GM18507 (cell line): ENCODE data around the gene SERINC4.

Source experiments
- DNase-seq: peaks from one replicate; pipeline ENCODE4 v3.0.0; 2011; ENCODE audit warnings: low read depth; ENCODE audit not compliant: insufficient read length; ENCODE audit errors: extremely low spot score
- FAIRE-seq: peaks from 2 replicates; lab custom pipeline; 2011; peaks lifted over from hg19 to GRCh38; lab: Jason Lieb, UNC

SERINC4 gene

DNA sequence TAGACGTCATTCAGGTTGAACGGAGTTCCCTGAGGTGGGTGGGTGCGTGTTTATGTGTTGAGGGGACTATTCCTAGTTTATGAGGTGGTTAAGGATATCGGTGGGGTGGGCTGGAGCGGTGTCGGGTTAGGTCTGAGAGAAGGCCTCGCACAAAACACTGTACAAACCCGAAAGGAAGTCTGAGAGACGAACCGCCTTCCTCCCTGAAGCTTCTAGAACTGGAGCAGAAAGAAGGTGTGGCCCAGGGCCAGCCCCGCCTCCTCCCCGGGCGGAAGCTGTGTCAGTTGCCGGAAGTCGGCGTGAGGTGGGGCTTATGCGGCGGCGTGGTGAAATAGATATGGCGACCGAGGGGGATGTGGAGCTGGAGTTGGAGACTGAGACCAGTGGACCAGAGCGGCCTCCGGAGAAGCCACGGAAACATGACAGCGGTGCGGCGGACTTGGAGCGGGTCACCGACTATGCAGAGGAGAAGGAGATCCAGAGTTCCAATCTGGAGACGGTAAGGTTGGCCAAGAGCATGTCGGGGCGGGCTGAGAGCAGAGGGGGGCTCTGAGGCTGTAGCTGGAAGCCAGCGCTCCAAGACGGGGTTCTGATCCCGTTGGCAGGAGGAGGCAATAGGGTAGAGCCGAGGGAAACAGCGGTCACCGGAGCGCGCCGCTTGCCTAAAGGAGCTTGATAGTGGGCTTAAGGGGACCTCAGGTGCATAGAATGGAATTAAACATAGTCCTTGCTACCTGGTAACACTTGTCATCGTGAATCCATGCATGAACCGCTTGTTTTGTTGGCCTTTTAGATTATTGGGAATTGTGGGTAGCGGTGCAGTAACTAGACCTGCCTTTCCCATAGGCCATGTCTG, 494 bp upstream of the SERINC4 start, which contains the start of gene HYPK:
Gene HYPK (plus strand): TSS at position 314 of the 856 bp plus-strand sequence. CDS start 24 bp downstream, at position 338.
- DNase-seq, result peak; percentile 76
- peak; percentile 90 for FAIRE-seq

DNA sequence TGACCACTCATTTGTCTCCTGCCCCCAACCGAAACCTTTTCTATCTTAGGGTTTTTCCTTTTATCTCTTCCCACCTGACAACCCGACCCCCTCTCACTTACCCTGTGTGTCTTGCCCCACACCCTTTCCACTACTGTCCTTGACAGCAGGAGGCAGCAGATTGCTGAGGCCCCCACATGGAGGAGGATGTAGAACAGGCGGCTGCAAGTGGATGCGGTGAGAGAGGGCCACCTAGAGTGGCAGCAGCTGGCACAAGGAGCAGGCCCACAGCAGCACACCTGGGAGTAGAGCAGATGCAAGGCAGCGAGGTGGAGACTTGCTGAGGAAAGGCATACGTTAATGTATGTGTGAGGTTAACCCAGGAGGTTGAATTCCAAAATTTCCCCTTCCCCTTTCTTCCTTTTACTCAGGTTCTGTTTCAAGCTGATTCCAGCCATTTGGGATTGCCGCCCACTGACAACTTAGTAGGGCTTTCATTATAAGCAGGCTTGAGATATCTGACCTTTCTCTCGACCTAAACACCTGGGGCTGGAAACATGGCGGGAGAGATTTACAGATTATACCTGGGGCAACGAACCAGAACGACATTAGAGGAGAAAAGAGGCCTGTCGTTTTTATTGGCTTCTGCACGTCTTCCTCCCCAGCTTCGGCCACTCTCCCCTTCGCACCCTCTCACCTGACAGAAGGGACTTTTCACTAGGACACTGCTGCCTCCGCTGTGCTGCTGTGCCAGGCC, 643 bp downstream of the SERINC4 start:
- FAIRE-seq (no peak), DNase-seq (no peak)

GRCh38 chr15:43796566-43796965, 3.5 kb downstream of the SERINC4 start:
- FAIRE-seq, result no peak
- no peak for DNase-seq

- no peak for DNase-seq
- no peak for FAIRE-seq
These were observed 4.0 kb downstream of the SERINC4 start for GRCh38 chr15:43795997-43796396.

DNA sequence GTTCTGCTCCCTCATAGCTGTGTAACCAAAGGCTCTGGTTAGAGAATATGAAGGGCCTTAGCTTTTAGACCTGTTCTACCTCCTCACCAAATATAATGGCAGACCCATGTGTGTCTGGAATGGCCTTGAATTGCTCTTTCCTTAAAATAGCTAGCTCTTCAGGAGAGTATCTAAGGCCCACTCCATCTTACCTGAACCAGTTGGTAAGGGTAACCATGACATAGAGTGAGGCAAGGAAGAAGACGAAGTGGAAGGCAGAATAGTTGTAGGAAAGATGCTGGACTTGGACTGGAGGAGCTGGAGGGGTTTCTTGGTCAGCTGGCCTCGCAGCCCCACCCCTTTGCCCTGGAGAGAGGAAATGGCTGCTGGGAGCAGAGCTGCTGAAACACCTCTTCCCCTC, 4.8 kb downstream of the SERINC4 start:
- no peak for DNase-seq
- no peak for FAIRE-seq

GRCh38 chr15:43794269-43795037, 5.6 kb downstream of the SERINC4 start:
- DNase-seq, result no peak
- no peak for FAIRE-seq

GRCh38 chr15:43793647-43794046, 6.4 kb downstream of the SERINC4 start:
- DNase-seq, result no peak
- no peak for FAIRE-seq

- FAIRE-seq (no peak), DNase-seq (no peak)
These were observed 7.1 kb downstream of the SERINC4 start for GRCh38 chr15:43792761-43793476.

DNA sequence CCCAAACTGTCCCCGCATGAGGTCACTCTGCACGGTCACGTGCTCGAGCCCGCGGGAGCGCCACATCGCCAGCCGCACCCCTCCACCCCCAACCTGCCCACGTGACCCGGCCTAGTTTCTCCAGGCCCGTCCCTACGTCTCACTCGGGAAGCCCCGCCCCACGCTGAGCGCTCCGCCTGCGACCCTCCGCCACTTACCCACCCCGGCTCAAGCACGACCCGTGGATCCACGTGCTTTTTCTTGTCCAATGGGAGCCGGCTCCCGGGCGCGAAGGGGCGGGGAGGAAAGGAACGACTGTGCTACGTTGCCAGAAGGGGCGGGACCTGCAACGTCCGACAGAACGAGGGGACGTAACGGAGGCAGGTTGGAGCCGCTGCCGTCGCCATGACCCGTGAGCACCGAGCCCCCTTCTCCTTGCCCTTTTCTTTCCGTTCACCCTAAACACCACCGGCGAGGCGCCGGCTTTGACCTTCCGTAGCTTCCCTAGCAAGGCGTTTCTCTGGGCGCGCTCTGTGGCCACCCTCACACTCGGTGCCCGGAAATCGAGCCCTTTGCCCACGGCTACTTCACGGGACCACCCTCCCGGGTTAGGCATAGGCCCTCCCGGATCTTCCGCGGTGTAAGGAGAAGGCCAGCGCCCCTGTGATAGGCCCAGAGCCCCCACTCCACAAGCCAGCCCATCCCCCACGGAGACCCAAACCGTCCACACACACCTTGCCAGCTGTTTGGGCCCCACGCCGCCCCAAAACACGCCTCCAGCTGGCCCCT, 7.8 kb downstream of the SERINC4 start, which contains the start of gene SERF2:
Gene SERF2 (plus strand): TSS at position 328 of the 768 bp plus-strand sequence. CDS start 57 bp downstream, at position 385.
- peak; percentile 97 for FAIRE-seq
- peak; percentile 94 for DNase-seq

DNA sequence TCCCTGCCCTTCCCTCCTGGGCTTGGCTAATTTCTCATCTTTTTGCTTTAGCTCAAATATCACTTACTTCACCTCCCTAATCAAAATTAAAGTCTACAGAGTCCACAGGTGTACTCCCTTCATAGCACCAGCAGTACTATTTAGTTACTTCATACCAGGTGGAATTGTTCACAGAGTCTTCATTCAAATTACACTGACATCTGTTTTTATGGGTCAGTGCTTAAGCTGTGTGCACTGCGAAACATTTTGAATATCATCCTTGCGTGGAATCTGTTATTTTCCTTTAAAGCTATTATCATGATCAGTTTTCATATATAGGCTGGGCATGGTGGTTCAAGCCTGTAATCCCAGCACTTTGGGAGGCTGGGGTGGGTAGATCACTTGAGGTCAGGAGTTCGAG, 10.6 kb downstream of the SERINC4 start:
- FAIRE-seq, result no peak
- no peak for DNase-seq

DNA sequence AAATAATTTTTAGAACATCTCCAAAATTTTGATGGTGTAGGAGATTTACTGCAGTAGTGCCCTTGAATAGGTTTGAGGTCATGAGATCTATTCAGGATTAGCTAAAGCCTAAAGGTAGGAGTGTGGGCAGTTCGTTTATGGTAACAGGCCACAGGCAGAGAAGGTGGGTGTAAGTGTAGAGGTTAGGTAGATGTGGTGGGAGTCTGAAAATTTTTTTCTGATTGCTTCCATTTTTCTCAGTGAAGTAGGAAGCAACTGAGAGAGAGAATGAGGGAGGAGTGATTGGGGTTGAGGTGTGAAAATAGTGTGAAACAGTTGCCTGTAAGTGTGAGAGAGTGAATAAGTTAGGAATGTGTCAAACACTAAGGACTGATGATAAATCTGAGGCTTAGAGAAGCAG, 21.0 kb downstream of the SERINC4 start:
- no peak for DNase-seq
- no peak for FAIRE-seq

- FAIRE-seq, result peak; percentile 88
- no peak for DNase-seq
These were observed 22.6 kb downstream of the SERINC4 start for GRCh38 chr15:43777267-43777914.

DNA sequence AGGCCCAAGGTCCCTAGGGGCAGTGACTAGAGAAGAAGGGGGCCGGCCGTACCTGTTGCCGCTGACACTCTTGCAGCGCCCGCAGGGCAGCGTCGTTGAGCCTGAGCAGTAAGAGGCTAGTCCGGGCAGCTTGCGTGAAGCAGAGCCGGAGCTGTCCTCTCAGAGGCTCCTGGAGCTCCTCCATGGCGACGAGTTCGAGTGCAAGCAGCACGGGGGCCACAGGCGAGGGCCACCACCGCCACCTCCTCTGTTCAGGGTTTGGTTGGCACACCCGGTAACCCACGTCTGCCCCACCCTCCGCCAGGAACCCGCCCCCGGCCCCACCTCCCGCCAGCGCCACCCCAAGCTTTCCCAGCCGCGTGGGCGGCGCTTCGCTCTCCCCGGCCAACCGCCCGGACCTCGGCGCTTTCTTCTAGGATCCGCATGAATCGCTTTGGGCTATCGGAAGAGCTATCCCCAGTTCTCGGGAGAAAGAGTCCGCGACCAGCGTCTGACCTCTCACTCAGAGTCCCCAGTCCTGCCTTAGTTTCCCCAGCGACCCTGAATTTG, 23.2 kb downstream of the SERINC4 start, which contains the start of gene ELL3:
Gene ELL3 (minus strand): TSS at position 249 of the 549 bp plus-strand sequence. CDS start 65 bp downstream, at position 184.
- FAIRE-seq, result no peak
- DNase-seq, result no peak

DNA sequence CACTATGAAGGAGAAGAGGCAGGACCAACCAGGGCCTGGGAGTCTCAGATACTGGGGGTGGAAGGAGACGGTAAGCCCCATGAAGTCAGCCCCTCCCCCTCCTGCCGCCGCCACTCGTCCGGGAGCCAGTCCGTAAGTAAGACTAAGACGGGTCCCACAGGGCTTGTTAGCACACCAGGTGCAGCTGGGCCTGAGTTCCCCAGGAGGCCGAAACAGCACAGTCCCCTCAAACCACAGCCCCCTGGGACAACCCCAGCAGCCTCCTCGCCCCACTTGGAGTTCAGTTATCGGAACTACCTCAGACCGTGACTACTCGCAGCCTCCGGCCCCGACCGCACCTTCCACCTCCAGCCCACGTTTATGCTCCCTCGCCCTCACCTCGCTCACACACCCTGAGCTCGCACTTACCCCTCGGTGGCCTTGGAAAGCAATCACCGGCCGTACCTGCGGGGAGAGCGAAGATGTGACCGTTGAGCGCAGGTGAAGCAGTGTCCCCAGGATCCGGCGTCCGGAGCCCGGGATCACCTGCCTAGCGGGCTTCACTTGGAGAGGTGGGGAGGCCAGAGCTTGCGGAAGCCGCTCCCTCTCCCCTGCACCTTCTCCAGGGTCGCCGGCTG, 23.8 kb downstream of the SERINC4 start:
- peak; percentile 96 for FAIRE-seq
- DNase-seq, result no peak

DNA sequence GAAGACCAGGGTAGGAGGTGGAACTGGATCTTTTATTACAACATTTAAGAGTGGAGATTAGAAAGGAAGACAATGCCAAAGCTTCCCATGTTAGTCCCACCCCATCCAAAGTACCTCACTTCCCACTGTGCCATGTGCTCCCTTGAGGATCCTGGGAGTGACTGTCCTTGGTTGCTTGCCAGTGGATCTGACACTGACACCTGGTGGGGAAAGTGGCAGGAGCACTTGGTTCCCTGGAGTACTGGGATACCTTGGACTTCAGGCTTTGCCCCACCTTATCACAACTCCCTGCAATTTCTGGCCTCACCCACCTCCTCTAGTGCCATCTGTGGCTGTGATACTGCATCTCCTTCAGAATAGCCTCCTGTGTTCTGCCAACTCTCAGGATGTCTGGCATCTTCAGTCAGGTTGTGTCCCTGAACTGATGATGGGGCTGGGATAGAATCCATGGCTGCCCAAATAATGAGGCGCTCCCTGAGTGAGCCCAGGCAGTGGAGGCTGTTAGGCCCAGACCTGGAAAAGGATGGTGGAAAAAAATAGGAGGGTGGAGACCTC, 24.5 kb downstream of the SERINC4 start:
- FAIRE-seq (no peak), DNase-seq (no peak)

- FAIRE-seq, result no peak
- no peak for DNase-seq
These were observed 26.0 kb downstream of the SERINC4 start for GRCh38 chr15:43774062-43774461.

DNA sequence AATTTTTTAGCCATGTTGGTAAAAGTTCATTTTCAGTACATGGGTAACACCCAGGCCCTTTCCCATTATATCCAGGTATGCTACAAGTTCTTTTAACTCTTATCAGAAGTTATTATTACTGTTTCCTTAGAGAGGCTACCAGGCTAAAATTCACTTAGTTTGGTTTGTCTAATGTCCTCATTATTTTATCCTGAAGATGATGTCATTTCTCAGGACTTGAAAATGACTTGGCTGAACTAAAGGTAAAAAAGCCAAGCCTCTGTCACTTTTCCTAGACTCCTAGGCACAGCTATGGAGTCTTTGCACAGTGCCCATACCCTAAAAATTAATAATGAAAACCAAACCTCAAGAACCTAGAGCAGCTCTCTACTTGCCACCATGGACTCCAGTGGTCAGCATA, 27.4 kb downstream of the SERINC4 start:
- no peak for FAIRE-seq
- no peak for DNase-seq
